Measurements from ENCODE around the gene GNG12. TPM values are rescaled to one million over a fixed set of nuclear protein-coding genes. Genes with fewer than 3 reads are reported as not detected.

The GNG12 gene
- total and polyA plus RNA-seq, 9 of the 15 experiments (the other 6 are each of a cell fraction or from before 2014, with no cell fraction given) = 2.6 to 6.0 (median 4.1) TPM

- TF ChIP-seq CBFA2T3 (IDR thresholded peaks at IDR 0.05) (peak; percentile 16; the same call in 1 of the 2 replicates), TRIM25 (IDR thresholded peaks at IDR 0.05; ENCODE audit: borderline replicate concordance) (no peak), KLF13 (tag; IDR thresholded peaks at IDR 0.05; ENCODE audit: borderline replicate concordance, low read depth) (no peak), RCOR1 (IDR thresholded peaks at IDR 0.05; ENCODE audit: borderline replicate concordance in 1 of 2, low read depth in 2 of 2, low read length in 2 of 2) (0 out of 4 replicates have a peak, but pooled peaks of 1 of the 2 experiments have one; percentile 3), CTBP1 (IDR thresholded peaks at IDR 0.05; ENCODE audit: borderline replicate concordance) (peak; percentile 20; the same call in 1 of the 2 replicates), CEBPB (tag; IDR thresholded peaks at IDR 0.05) (no peak), HDAC2 (IDR thresholded peaks at IDR 0.05) (no peak), POU5F1 (IDR thresholded peaks at IDR 0.05; ENCODE audit: borderline replicate concordance, low read depth, low read length, partially characterized antibody) (no peak), BRCA1 (IDR thresholded peaks at IDR 0.05) (no peak), BRCA1 (CRISPR knock-in tag; IDR thresholded peaks at IDR 0.05) (no peak), ZNF280A (IDR thresholded peaks at IDR 0.05; ENCODE audit: low read depth, partially characterized antibody) (no peak), FOXA1 (IDR thresholded peaks at IDR 0.05; ENCODE audit: borderline replicate concordance) (no peak), CTCF (IDR thresholded peaks at IDR 0.05 in 2 of 3, conservative IDR thresholded peaks at IDR 0.05 in 1 of 3; ENCODE audit: insufficient read depth in 2 of 3, low read depth in 1 of 3, low read length in 3 of 3) (no peak), ZBTB49 (CRISPR knock-in tag; IDR thresholded peaks at IDR 0.05; ENCODE audit: borderline replicate concordance) (no peak), GATA2 (CRISPR knock-in tag; IDR thresholded peaks at IDR 0.05) (no peak), FOXA3 (CRISPR knock-in tag; conservative IDR thresholded peaks at IDR 0.05 in 1 of 2, IDR thresholded peaks at IDR 0.05 in 1 of 2) (no peak), CGGBP1 (CRISPR knock-in tag; IDR thresholded peaks at IDR 0.05) (no peak), ZNF551 (CRISPR knock-in tag; IDR thresholded peaks at IDR 0.05) (no peak)
Observed at GRCh38 chr1:67747671-67748546, 85.4 kb downstream of the GNG12 start (continued).

Data from K562 (cell line).